Ishikawa (cell line): Measurements from ENCODE around the gene ANOS1.

Source experiments
- CREB1 ChIP-seq: IDR thresholded peaks from 2 replicates; pipeline ENCODE4 v1.6.1; 2012; ENCODE audit warnings: low read depth
- EGR1 ChIP-seq: IDR thresholded peaks from 2 replicates; pipeline ENCODE4 v1.6.1; 2012
- EP300 ChIP-seq: IDR thresholded peaks from 2 replicates; pipeline ENCODE4 v1.6.1; 2012; ENCODE audit warnings: borderline replicate concordance
- FOXM1 ChIP-seq: IDR thresholded peaks from 2 replicates; pipeline ENCODE4 v1.6.1; 2012; ENCODE audit warnings: low read depth, borderline replicate concordance
- RAD21 ChIP-seq: IDR thresholded peaks from 2 replicates; pipeline ENCODE4 v1.6.1; 2012; ENCODE audit warnings: low read depth
- YY1 ChIP-seq: IDR thresholded peaks from 2 replicates; pipeline ENCODE4 v1.6.1; 2012; ENCODE audit warnings: low read depth
- ZBTB7A ChIP-seq: IDR thresholded peaks from 2 replicates; pipeline ENCODE4 v1.6.1; 2012; ENCODE audit warnings: low read depth

DNA sequence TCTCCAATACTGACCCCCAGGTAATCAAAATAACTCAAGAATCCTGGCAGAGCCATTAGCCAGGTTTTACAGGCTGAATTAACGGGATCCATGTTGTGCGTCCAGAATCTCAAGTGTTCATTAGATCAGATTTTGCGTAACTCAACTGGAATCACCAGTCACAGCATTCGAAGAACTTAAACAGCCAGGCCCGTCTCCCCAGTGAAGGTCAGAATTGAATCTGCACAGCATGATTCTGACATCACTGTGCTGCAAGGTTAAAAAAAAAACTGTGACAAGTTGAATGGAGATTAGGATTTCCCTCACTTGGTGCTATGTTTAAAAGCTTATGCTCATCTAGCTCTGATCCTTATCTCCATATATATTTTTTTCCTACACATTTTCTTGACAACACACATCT lies 96.1 kb downstream of the ANOS1 start:
- TF ChIP-seq YY1 (no peak), ZBTB7A (no peak), EP300 (no peak), CREB1 (no peak), RAD21 (no peak), EGR1 (no peak), FOXM1 (no peak)
